HG02642 (cell line): ENCODE results near the gene NCBP1.
A peak's percentile ranks its signal among the peaks of the same experiment; 100 is the strongest.

ENCODE experiments used
- ATAC-seq: cut with Tn5 transposase; IDR thresholded peaks from one replicate; pipeline ENCODE4 v1.9.1; 2021; ENCODE audit warnings: mild to moderate bottlenecking; ENCODE audit not compliant: unreplicated experiment, poor library complexity

The NCBP1 gene

GRCh38 chr9:97710356-97711222 lies 77.0 kb downstream of the NCBP1 start:
- peak; percentile 73 for ATAC-seq

- no peak for ATAC-seq
These were observed 77.6 kb downstream of the NCBP1 start for GRCh38 chr9:97711223-97711626.

GRCh38 chr9:97714435-97714834 lies 80.8 kb downstream of the NCBP1 start:
- ATAC-seq: no peak

DNA sequence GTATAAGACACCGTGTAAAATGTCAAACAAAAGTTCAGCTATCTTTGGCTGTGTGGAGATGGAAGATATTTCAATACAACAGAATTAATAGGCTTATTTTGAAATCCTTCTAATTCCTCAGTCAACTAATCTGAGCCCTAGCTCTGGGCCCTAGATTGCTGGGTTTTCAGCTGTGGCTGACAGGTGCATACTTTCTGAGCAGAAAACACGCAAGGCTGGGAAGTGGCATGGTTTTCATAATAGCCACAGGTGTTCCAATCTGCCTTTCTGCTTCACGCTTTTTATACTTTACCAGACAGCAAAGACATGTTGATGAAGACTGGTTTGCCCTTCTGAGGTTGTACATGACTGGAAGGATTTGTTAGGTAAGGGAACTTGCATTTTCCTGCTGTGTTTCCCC lies 84.2 kb downstream of the NCBP1 start:
- no peak for ATAC-seq

DNA sequence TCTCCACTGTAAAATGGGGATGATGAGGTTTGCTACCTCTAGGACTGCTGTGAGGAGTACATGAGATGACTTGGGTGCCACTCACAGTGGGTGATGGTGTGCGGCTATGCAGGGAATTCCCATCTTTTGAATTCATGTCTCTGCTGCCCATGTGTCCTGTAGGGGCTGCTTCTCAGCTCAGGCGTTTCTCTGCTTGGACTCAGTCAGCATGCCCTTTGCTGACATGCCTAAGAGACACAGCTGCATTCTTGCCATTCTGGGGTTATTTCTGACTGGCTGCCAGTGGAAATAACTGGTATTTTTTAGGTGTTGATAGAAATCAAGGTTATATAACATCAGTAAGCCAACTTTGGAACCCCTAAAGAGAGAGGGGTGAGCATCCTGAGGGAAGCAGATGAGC lies 87.8 kb downstream of the NCBP1 start:
- ATAC-seq: no peak

DNA sequence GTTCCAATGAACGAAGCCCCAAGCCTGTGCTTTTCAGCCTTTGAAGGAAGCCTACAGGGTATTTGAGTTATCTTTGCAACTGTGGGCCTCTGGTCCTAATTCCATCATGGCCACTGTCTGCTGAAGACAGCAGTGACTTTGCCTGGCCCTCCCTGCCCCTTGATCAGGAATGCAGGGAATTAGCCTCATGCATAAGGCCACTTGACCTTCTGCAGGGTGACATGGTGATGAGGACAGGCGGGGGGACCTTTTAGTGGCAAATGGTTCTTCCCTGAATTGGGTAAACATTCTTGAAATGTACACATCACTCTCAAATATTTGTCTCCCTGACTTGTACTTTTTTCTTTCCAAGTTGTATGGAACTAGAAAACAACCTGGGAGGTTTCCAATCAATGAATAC lies 88.7 kb downstream of the NCBP1 start:
- no peak for ATAC-seq
